CD14-positive monocyte (primary cell): ENCODE measurements around the gene IP6K2. TPM values are rescaled to one million over a fixed set of nuclear protein-coding genes. Genes with fewer than 3 reads are reported as not detected.
"Not testable (repeated sequence)": the region's sequence is repeated elsewhere in the genome, so short reads cannot be mapped to it uniquely, and the experiment has no call there.

Source experiments
- DNase-seq, 3 donors: peaks; one replicate each; pipeline ENCODE4 v3.0.0-alpha.2; 2011 to 2022
- H2AFZ ChIP-seq: 2 replicates; pipeline ENCODE4 v1.6.0; 2012; ENCODE audit warnings: mild to moderate bottlenecking, low read depth, low read length, inconsistent platforms; ENCODE audit not compliant: insufficient read depth, poor library complexity, severe bottlenecking
- H3K27ac ChIP-seq, 2 donors: 1 replicate in 1 of 2; 2 replicates in 1 of 2; pipeline ENCODE4 v1.5.1; 2012 to 2013; ENCODE audit warnings: low read length in 2 of 2, control low read depth in 1 of 2, inconsistent platforms in 1 of 2, low read depth in 1 of 2, mild to moderate bottlenecking in 1 of 2
- H3K27me3 ChIP-seq, 2 donors: one replicate each; pipeline versions ENCODE4 v1.6.0 to v1.6.1; 2011 to 2013; ENCODE audit warnings: low read length in 2 of 2; ENCODE audit not compliant: control insufficient read depth in 2 of 2, insufficient read depth in 2 of 2
- H3K36me3 ChIP-seq, 2 donors: replicated peaks in 1 of 2; 1 replicate in 1 of 2; 2 replicates in 1 of 2; pipeline versions ENCODE4 v1.5.1 to v1.6.1; 2012 to 2013; ENCODE audit warnings: low read length in 2 of 2, control low read depth in 1 of 2, inconsistent platforms in 1 of 2, mild to moderate bottlenecking in 1 of 2; ENCODE audit not compliant: insufficient read depth in 2 of 2, control insufficient read depth in 1 of 2
- H3K4me1 ChIP-seq, 2 donors: 1 replicate in 1 of 2; 2 replicates in 1 of 2; pipeline versions ENCODE4 v1.5.1 to v1.6.1; 2012 to 2013; ENCODE audit warnings: low read length in 2 of 2, control low read depth in 1 of 2, inconsistent platforms in 1 of 2, mild to moderate bottlenecking in 1 of 2, moderate library complexity in 1 of 2; ENCODE audit not compliant: insufficient read depth in 2 of 2, control insufficient read depth in 1 of 2
- H3K4me2 ChIP-seq: replicated peaks from 2 replicates; pipeline ENCODE3; 2012; ENCODE audit warnings: low read length, moderate library complexity, mild to moderate bottlenecking; ENCODE audit not compliant: poor library complexity, severe bottlenecking; ENCODE audit errors: extremely low read depth
- H3K4me3 ChIP-seq, 3 experiments: fragments of 200-600 bp in 1 of 3; sonication (generic) in 1 of 3; replicated peaks in 1 of 3; 1 replicate in 2 of 3; 2 replicates in 1 of 3; pipeline ENCODE4 v1.5.1; 2011 to 2013; ENCODE audit warnings: low read length in 3 of 3, mild to moderate bottlenecking in 3 of 3, control low read depth in 2 of 3, low read depth in 2 of 3, inconsistent platforms in 1 of 3, moderate library complexity in 1 of 3
- H3K79me2 ChIP-seq: 2 replicates; pipeline ENCODE4 v1.6.0; 2012; ENCODE audit warnings: mild to moderate bottlenecking, control low read depth, inconsistent platforms, low read length, moderate library complexity; ENCODE audit not compliant: insufficient read depth
- H3K9ac ChIP-seq: 2 replicates; pipeline ENCODE4 v1.6.0; 2017; ENCODE audit warnings: low read length, mild to moderate bottlenecking; ENCODE audit not compliant: insufficient read depth, poor library complexity, severe bottlenecking
- H3K9me3 ChIP-seq, 2 donors: replicated peaks in 1 of 2; 1 replicate in 1 of 2; 2 replicates in 1 of 2; pipeline versions ENCODE4 v1.5.1 to v1.6.1; 2012 to 2013; ENCODE audit warnings: low read length in 2 of 2, control low read depth in 1 of 2; ENCODE audit not compliant: control insufficient read depth in 1 of 2, insufficient read depth in 1 of 2
- H4K20me1 ChIP-seq: 2 replicates; pipeline ENCODE4 v1.6.0; 2012; ENCODE audit warnings: mild to moderate bottlenecking, low read length, control low read depth, moderate library complexity; ENCODE audit not compliant: insufficient read depth
- H3K27ac Mint-ChIP-seq, 7 donors: one replicate each; pipeline ENCODE4 v1.8.0; 2020; ENCODE audit warnings: mild to moderate bottlenecking in 7 of 7, mixed read lengths in 7 of 7, moderate library complexity in 6 of 7, inconsistent platforms in 2 of 7
- H3K27me3 Mint-ChIP-seq, 3 donors: one replicate each; pipeline ENCODE4 v1.8.0; 2021 to 2022; ENCODE audit warnings: low read depth in 3 of 3, mild to moderate bottlenecking in 3 of 3, mixed read lengths in 3 of 3, moderate library complexity in 3 of 3, inconsistent platforms in 1 of 3
- H3K36me3 Mint-ChIP-seq, 2 donors: one replicate each; pipeline ENCODE4 v1.8.0; 2020; ENCODE audit warnings: mixed read lengths in 2 of 2, inconsistent platforms in 1 of 2, mild to moderate bottlenecking in 1 of 2
- H3K4me1 Mint-ChIP-seq: one replicate; pipeline ENCODE4 v1.8.0; 2020; ENCODE audit warnings: mild to moderate bottlenecking, mixed read lengths
- H3K4me3 Mint-ChIP-seq, 2 donors: one replicate each; pipeline ENCODE4 v1.8.0; 2020; ENCODE audit warnings: mild to moderate bottlenecking in 2 of 2, mixed read lengths in 2 of 2, moderate library complexity in 1 of 2
- H3K9me3 Mint-ChIP-seq, 7 donors: one replicate each; pipeline ENCODE4 v1.8.0; 2020 to 2022; ENCODE audit warnings: mixed read lengths in 7 of 7, mild to moderate bottlenecking in 6 of 7, moderate library complexity in 6 of 7, inconsistent platforms in 2 of 7
- CTCF ChIP-seq: fragments of 200-600 bp; IDR thresholded peaks from one replicate; pipeline ENCODE4 v1.8.0; 2022; ENCODE audit warnings: antibody characterized with exemption, mild to moderate bottlenecking
- WGBS: methylation state at CpG from one replicate; pipeline ENCODE4 v1.1.5; 2013; ENCODE audit warnings: missing lambda C conversion rate; ENCODE audit not compliant: insufficient coverage; 5-methylcytosine and 5-hydroxymethylcytosine counted together
- intact Hi-C, 2 donors: fragments of 100-400 bp; cut with micrococcal nuclease; formaldehyde crosslinking; loops; one replicate each; pipeline versions ENCODE4 v1.15.0 to v1.15.1; 2023
- polyA plus RNA-seq, 3 donors: library from polyadenylated mRNA; depleted of rRNA in 1 of 3; unstranded in 2 of 3; stranded (reverse) in 1 of 3; fragments of 300-500 nt in 2 of 3; fragments of >200 nt in 1 of 3; fragmentation: Illumina TruSeq in 2 of 3; gene quantifications; 1 replicate in 2 of 3; 2 replicates in 1 of 3; pipeline ENCODE4 v1.2.3, GENCODE V29; 2012 to 2021

IP6K2 gene
- polyA plus RNA-seq, 3 donors, result 16.5 to 53.8 (median 18.7) TPM

GRCh38 chr3:48743773-48744172, 26.8 kb upstream of the IP6K2 start:
- Histone ChIP-seq H3K4me2 (no peak overlapping the region), H4K20me1 (no peaks in the 10 kb centered on the region), H3K9ac (no peak overlapping the region), H3K4me3 (no peak overlapping the region), H2AFZ (no peak overlapping the region), H3K36me3 (no peaks in the 10 kb centered on the region), H3K27me3 (no peaks in the 10 kb centered on the region), H3K9me3 (no peaks in the 10 kb centered on the region), H3K4me1 (peaks cover 42 to 43% of the 10 kb centered on the region in 2 donors), H3K79me2 (no peaks in the 10 kb centered on the region), H3K27ac (no peak overlapping the region)
- Mint-ChIP-seq H3K4me3 (no peak overlapping the region), H3K27me3 (peaks cover 0 to 3% (median 2%) of the 10 kb centered on the region in 3 donors), H3K36me3 (peaks cover 20 to 22% of the 10 kb centered on the region in 2 donors), H3K27ac (no peak overlapping the region), H3K9me3 (peaks cover 0 to 2% (median 0%) of the 10 kb centered on the region in 7 donors), H3K4me1 (peaks cover 33% of the 10 kb centered on the region)
- DNase-seq, result no peak
- intact Hi-C loops, result no loop called here
- no CpG with 5 or more reads among the region's 7 CpGs for WGBS
- TF ChIP-seq CTCF, result no peak

GRCh38 chr3:48741226-48741625, 24.2 kb upstream of the IP6K2 start:
- H3K79me2 ChIP-seq, H3K27me3 Mint-ChIP-seq, H3K36me3 ChIP-seq, H3K4me2 ChIP-seq, intact Hi-C loops, DNase-seq, H2AFZ ChIP-seq, H3K9ac ChIP-seq, H3K9me3 Mint-ChIP-seq, H3K4me3 Mint-ChIP-seq, H3K27ac ChIP-seq, H4K20me1 ChIP-seq, H3K4me3 ChIP-seq, H3K27me3 ChIP-seq, H3K9me3 ChIP-seq: not testable (repeated sequence)
- WGBS, result over 99% methylated on average over 7 of the region's 10 CpGs
- peak overlapping the region in 3 of 7 donors; percentile 73 to 92 (median 79) for H3K27ac Mint-ChIP-seq
- H3K4me1 ChIP-seq, result peaks cover 27 to 28% of the 10 kb centered on the region in 2 donors
- H3K4me1 Mint-ChIP-seq, result peaks cover 24% of the 10 kb centered on the region
- H3K36me3 Mint-ChIP-seq, result peaks cover 11 to 13% of the 10 kb centered on the region in 2 donors
